Chondrocyte (in vitro differentiated cells): ENCODE data around the gene AKAP1. TPM values are rescaled to one million over a fixed set of nuclear protein-coding genes. Genes with fewer than 3 reads are reported as not detected.

Experiments used
- DNase-seq: peaks from one replicate; pipeline ENCODE4 v3.0.0; 2021; ENCODE audit warnings: mixed read lengths, low spot score
- H3K27ac Mint-ChIP-seq: one replicate; pipeline ENCODE4 v1.8.0; 2021; ENCODE audit warnings: mild to moderate bottlenecking, moderate library complexity, mixed read lengths; ENCODE audit not compliant: unreplicated experiment
- H3K27me3 Mint-ChIP-seq: 2 replicates; pipeline ENCODE4 v1.8.0; 2021; ENCODE audit warnings: low read depth, mixed read lengths
- H3K36me3 Mint-ChIP-seq: 2 replicates; pipeline ENCODE4 v1.8.0; 2021; ENCODE audit warnings: low read depth, mixed read lengths
- H3K4me1 Mint-ChIP-seq: 2 replicates; pipeline ENCODE4 v1.8.0; 2021; ENCODE audit warnings: low read depth, mild to moderate bottlenecking, mixed read lengths
- H3K4me3 Mint-ChIP-seq: one replicate; pipeline ENCODE4 v1.8.0; 2021; ENCODE audit warnings: mild to moderate bottlenecking, moderate library complexity, mixed read lengths; ENCODE audit not compliant: unreplicated experiment
- H3K9me3 Mint-ChIP-seq: 2 replicates; pipeline ENCODE4 v1.8.0; 2021; ENCODE audit warnings: low read depth, mixed read lengths
- total RNA-seq: library from RNA; stranded (reverse); gene quantifications from 3 replicates; pipeline ENCODE4 v1.2.1, GENCODE V29; 2021
- TF ChIP-seq, protein P1 (sequence below): fragments of 200-600 bp; sonication (generic); IDR thresholded peaks from 2 replicates; pipeline ENCODE4 v1.5.0; 2021; ENCODE audit warnings: antibody characterized with exemption, mild to moderate bottlenecking, moderate library complexity

Gene AKAP1
- total RNA-seq, 1 donor from 2014 or later: 14.8 TPM

DNA sequence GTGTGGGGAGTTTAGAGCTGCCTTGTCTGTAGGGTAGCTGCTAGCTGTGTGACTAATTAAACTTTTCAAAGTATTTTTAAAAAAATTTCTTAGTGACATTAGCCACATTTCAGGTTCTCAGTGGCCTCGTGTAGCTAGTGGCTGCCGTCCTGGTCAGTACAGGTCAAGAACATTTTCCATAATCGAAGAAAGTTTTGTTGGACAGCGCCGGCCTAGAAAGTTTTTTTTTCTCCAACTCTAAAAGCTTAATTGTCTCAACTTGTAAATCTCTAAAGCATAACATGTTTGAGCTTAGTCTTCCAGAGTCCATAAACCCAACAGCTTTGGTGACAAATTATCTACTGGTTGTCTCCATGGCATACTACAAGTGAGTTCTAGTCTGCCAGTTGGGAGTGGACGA is 4.3 kb downstream of the AKAP1 start:
- H3K36me3 Mint-ChIP-seq: no peaks in the 10 kb centered on the region
- no peak overlapping the region for H3K27ac Mint-ChIP-seq
- peaks cover 30% of the 10 kb centered on the region for H3K4me1 Mint-ChIP-seq
- TF ChIP-seq, protein P1, sequence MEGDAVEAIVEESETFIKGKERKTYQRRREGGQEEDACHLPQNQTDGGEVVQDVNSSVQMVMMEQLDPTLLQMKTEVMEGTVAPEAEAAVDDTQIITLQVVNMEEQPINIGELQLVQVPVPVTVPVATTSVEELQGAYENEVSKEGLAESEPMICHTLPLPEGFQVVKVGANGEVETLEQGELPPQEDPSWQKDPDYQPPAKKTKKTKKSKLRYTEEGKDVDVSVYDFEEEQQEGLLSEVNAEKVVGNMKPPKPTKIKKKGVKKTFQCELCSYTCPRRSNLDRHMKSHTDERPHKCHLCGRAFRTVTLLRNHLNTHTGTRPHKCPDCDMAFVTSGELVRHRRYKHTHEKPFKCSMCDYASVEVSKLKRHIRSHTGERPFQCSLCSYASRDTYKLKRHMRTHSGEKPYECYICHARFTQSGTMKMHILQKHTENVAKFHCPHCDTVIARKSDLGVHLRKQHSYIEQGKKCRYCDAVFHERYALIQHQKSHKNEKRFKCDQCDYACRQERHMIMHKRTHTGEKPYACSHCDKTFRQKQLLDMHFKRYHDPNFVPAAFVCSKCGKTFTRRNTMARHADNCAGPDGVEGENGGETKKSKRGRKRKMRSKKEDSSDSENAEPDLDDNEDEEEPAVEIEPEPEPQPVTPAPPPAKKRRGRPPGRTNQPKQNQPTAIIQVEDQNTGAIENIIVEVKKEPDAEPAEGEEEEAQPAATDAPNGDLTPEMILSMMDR: no peak
- H3K4me3 Mint-ChIP-seq: no peak overlapping the region
- no peaks in the 10 kb centered on the region for H3K9me3 Mint-ChIP-seq
- H3K27me3 Mint-ChIP-seq: no peaks in the 10 kb centered on the region
- no peak for DNase-seq

DNA sequence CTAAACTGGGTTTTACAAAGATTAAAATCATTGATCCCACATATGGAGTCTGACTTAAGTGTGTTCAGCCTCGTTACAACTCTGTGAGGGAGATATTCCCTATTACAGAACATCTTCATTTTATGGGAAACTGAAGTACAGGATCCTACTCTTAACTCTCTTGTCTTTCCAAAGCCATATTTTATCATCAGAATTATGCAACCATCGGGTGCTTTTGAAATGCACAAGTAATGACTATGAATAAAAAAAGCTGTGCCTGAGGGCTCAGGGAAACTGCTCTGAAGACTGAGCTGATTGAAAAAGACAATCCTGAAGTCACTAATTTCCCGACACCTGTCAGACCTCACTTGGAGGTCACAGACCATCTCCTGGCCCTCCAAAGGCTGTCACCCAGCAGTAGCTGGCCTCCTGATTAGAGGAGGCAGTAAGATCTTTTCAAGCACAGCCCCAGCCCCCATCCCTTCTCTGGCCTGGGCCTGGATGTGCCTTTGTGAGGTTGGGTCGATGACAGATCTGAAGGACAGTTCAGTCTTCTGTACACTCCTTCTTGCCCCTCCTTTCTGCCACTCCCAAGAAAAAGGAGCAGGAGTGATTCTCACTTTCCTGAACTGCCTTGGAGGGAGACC is 5.6 kb downstream of the AKAP1 start:
- Mint-ChIP-seq H3K36me3 (no peaks in the 10 kb centered on the region), H3K4me3 (no peak overlapping the region), H3K27ac (no peak overlapping the region), H3K9me3 (no peaks in the 10 kb centered on the region), H3K4me1 (peaks cover 29% of the 10 kb centered on the region), H3K27me3 (no peaks in the 10 kb centered on the region)
- TF ChIP-seq, protein P1: no peak
- no peak for DNase-seq

DNA sequence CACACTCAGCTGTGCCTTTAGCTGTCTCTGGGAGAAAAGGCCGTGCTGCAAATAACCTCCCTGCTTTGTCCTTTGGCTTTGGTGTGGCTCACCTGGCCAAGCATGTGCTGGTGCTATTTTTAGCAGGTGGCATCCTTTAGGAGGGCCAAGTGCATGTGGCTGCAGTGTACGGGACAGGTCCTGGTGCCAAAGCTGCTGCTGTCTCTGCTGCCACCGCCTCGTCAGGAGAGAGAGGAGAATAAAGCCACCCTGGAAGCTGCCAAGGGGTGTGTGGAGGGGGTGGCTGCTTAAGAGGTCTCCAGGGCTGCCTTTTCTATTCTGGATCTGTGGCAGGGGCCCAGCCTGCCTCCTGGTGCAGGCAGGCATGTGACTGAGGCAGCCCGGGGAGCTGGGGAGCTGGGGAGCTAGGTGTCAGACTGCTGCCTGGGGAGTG is 6.2 kb downstream of the AKAP1 start:
- Mint-ChIP-seq H3K27me3 (no peaks in the 10 kb centered on the region), H3K9me3 (no peaks in the 10 kb centered on the region), H3K27ac (no peak overlapping the region), H3K36me3 (no peaks in the 10 kb centered on the region), H3K4me1 (peaks cover 29% of the 10 kb centered on the region), H3K4me3 (no peak overlapping the region)
- TF ChIP-seq, protein P1: no peak
- DNase-seq: no peak

DNA sequence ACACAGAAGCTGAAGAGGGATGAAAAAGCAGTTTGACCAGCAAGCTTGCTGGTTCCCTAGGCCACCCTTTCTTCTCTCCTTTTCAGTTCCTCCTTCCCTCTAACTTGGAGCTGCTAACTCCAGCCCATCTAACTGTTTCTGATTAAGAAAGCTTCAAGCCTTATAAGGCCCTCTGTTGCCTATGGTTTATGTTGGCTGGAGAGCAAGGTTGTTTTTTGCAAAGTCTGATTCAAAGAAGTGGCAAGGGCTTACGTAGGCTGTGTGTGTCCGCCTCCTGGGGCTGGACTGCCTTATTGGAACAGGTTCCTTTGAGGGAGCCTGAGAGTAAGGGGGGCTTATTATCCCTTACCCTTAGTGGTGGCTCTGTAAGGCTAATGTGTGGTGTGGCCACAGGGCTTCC is 7.1 kb downstream of the AKAP1 start:
- Mint-ChIP-seq H3K27me3 (no peaks in the 10 kb centered on the region), H3K4me3 (no peak overlapping the region), H3K36me3 (no peaks in the 10 kb centered on the region), H3K9me3 (no peaks in the 10 kb centered on the region), H3K4me1 (peaks cover 20% of the 10 kb centered on the region), H3K27ac (peak overlapping the region; percentile 82)
- TF ChIP-seq, protein P1: no peak
- no peak for DNase-seq

DNA sequence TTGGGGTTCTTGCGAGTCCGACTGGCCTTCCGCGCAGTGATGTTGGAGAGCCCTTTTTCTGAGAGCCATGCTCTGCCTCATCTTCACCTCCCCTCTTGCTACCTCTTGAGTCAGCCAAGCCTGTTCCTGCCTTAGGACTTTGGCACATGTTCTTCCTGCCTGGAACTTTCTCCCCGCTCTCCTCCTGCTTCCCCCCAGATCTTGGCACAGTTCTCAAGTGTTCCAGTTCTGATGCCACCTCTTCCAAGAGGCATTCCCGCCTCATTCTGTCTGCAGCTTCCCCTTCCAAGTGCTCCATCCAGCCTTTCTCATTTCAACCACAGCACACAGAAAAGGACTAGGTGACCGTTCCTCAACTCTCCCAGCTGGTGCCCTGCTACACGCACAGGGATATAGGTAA is 7.7 kb downstream of the AKAP1 start:
- peak overlapping the region; percentile 82 for H3K27ac Mint-ChIP-seq
- no peaks in the 10 kb centered on the region for H3K27me3 Mint-ChIP-seq
- H3K9me3 Mint-ChIP-seq: no peaks in the 10 kb centered on the region
- H3K4me3 Mint-ChIP-seq: no peak overlapping the region
- no peaks in the 10 kb centered on the region for H3K36me3 Mint-ChIP-seq
- no peak for DNase-seq
- TF ChIP-seq, protein P1: no peak
- peaks cover 24% of the 10 kb centered on the region for H3K4me1 Mint-ChIP-seq
